Measurements from ENCODE around the gene IDH1.
"Not testable (repeated sequence)": the region's sequence is repeated elsewhere in the genome, so short reads cannot be mapped to it uniquely, and the experiment has no call there.

IDH1 gene

GRCh38 chr2:208256192-208256782, 1.4 kb upstream of the IDH1 start:
- DNase-seq: no peak

- no peak for DNase-seq
Observed at GRCh38 chr2:208255557-208256106, 761 bp upstream of the IDH1 start.

GRCh38 chr2:208254118-208254870, 577 bp downstream of the IDH1 start:
- peak; percentile 90 for DNase-seq

DNA sequence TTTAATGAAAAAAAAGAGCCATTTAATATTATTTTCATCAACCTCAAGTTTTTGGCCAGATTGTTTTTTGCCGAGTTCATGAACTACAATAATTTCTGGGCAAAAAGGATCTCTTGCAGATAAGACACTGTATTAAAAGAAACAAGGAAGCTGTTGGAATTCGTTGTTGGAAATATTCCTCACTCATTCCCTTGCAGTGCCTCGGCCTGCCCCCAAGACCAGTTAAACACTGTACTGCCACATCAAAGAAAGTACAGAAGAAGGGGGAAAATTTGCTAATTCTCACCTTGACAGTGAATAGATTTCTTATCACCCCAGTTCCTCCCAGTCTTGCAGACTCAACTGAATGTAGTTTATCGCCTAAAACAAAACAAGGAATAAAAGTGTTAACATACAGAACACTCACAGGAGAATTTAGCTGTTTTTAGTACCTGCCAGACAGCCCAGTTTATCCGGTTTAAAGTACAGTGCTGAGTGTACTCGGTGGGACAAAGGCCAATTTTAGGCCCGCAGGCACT, 1.2 kb downstream of the IDH1 start:
- no peak for DNase-seq

DNA sequence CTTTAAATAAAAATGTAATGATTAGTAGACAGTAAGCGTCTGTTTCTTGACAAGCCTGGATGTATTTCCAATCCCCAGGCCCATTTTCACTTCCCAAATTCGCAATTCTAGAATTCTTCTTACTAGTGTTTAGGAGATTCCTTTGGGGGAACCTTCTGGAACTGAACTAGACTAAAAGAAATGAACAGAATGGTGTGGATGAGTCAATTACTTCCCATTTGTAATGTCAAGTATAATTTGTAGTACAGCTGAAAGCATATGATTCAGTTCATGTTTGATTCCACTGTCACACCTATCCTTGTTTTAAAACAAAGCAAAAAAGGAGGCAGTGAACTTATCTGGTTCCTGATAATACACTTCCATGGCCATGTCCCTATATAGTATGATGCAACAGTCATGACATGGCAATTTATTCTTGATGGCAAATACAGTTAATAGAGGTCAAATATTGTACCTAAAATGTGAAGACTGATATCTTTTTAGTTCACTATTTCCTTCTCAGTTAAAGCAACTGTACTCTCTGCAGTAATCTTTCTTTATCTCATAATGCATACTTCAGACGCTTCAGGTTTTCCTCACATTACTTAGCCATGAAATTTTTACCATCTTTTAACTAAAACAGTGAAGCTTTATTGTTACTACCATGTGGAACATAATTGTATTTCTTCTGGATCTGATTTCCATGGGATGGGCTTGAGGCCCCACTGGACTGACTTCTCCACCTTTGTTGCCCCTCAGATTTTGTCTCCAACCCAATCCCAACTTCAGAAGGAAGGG, 2.0 kb downstream of the IDH1 start:
- DNase-seq: no peak

GRCh38 chr2:208251098-208251497, 3.8 kb downstream of the IDH1 start:
- DNase-seq: no peak

GRCh38 chr2:208250388-208250787, 4.5 kb downstream of the IDH1 start:
- DNase-seq: no peak

DNA sequence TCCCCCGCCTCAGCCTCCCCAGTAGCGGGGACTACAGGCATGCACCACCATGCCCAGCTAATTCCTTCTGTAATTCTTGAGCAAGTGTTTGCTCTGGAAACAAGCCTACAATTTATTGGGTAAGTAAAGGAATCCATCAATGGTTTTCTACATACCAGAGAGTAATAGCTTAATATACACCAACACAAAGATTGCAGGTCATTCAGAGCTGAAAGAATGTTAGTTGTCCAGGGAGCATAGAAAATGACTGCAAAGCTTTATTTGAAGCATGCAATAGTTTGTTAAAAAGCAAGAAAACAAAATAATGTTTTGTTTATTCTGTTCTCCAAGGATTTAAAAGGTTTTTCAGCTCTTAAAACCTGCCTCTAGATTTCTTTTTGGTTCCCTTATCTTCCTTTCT, 5.6 kb downstream of the IDH1 start:
- no peak for DNase-seq

- no peak for DNase-seq
Observed at GRCh38 chr2:208248601-208249000, 6.3 kb downstream of the IDH1 start.

GRCh38 chr2:208245746-208246145, 9.1 kb downstream of the IDH1 start:
- DNase-seq: no peak

DNA sequence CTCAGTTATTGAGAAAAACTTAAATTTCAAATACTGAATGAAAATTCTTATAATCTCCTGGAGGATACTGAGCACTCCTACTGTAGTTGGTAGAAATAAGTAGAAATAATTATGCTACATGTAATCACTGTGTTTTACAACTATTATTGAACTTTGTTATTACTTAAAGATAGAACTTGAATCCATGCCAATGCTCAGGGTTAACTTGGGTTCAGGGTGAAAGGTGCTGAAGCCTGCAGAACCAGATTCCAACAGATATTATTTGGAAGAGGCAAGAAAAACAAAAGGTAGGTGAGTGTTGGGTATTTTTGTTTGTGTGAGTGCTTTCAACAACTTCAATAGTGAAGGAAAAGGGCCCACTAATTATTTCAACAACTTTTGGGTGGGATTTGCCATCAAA, 10.4 kb downstream of the IDH1 start:
- no peak for DNase-seq

DNA sequence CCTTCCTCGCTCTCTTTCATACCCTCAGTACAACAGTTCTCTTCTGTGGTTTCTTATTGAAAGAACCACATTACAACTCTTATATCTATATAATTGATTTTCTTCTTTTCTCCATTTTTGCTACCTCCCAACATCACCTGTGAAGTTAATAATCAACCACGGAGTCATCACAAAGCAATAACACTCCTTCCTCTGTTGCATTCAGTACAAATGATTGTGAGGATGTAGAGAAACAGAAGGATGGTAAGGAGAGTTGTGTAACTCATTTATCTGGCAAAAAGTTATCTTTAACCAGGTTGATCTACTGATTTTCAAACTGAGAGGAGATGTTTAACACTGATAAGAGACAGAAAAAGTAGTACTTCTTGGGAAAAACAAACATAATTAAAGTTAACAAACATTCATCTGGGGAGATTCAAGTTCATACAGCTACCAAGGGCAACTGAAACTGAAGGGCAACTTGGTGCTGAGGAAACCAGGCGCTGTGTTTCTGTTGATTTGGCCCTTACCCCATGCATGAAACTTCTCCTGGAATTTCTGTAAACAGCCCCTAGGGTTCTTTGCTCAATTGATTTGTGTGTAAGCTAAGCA, 14.2 kb downstream of the IDH1 start:
- DNase-seq: no peak

- DNase-seq: no peak
Observed at GRCh38 chr2:208239770-208240493, 14.9 kb downstream of the IDH1 start.

GRCh38 chr2:208235860-208236259, 19.0 kb downstream of the IDH1 start:
- no peak for DNase-seq

DNA sequence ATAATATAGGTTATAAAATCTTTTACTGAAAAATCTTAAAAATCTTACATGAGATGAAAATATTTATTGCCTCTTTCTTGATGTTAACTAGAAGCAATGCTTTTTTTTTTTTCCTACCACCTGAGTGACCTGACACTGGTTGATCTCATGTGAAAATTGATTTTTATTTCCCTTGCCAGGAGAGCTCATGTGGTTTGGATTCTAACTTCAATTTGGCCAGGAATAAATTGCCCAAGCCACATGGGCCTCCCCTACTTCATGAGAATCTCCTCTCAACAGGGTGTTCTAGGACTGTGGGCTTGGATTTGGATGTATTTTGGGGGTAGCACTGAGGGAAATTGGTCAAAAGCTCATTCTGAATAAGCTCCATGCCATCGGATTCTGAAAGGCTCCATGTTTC, 20.1 kb downstream of the IDH1 start:
- no peak for DNase-seq

DNA sequence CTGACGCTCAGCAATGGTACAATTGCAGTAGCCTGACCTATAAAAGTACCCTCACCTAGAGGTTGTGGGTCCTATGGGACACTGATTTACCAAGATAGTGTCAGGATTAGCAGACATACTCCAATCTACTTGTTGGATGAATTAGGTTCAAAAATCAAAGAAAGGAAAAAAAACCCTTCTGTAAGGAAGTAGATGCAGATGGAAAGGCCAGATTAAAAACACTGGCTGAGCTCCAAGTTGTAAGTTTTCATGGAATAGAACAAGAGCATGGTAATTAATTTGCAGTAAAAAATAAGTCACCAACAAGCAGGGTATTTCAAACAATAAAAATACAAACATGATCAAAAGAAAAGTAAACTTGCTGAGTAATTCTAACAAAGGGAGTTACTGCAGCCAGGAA, 26.4 kb downstream of the IDH1 start:
- no peak for DNase-seq

DNA sequence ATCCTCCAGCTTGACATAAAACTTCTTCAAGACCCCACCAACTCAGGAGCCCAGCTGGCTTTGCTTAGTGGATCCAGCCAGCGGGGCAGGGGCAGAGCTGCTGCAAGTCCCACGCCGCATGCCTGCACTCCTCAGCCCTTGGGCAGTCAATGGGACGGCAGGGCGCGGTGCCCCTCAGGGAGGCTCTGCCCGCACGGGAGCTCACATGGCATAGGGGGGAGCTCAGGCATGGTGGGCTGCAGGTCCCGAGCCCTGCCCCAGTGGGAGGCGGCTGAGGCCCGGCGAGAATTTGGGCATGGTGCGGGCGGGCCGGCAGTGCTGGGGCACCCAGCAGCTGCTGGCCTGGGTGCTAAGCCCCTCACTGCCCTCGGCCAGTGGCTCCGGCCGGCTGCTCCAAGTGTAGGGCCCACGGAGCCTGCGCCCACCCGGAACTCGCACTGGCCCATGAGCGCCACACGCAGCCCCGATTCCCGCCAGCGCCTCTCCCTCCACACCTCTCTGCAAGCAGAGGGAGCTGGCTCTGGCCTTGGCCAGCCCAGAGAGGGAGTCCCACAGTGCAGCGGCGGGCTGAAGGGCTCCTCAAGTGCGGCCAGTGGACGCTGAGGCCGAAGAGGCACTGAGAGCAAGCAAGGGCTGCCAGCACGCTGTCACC, 27.2 kb downstream of the IDH1 start:
- no peak for DNase-seq

- DNase-seq: no peak
Observed at GRCh38 chr2:208224802-208225201, 30.1 kb downstream of the IDH1 start.

GRCh38 chr2:208222351-208222750, 32.5 kb downstream of the IDH1 start:
- DNase-seq: no peak

GRCh38 chr2:208221873-208222272, 33.0 kb downstream of the IDH1 start:
- DNase-seq: not testable (repeated sequence)

DNA sequence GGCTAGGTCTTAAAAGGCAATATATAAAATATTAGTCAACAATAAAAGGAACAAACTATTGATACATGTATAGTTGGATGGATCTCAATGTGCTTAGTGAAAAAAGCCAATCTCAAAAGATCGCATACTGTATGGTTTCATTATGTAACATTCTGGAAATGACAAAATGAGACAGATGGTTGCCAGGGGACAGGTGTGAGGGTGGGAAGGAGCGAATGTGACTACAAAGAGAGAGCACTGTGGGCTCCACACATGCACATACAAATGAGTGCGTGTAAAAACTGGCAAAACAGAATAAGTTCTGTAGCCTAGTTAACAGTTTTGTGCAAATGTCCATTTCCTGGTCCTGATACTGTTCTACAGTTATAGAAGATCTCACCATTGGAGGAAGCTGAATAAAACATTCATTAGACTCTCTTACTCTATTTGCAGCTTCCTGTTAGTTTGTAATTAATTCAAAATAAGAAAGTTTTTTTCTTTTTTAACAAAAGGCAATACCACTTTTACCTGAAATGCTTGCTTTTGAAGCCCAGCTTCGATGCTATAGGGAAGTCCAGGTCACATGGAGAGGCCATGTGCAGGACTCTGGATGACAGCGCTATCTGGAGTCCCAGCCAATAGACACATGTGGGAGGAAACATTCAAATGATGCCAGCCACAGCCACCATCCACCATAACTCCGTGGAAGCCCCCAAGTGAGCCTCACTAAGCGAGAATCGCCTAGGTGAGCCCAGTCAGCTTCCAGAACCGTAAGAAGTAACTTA, 44.0 kb downstream of the IDH1 start:
- no peak for DNase-seq
